ENCODE data around the gene MOSPD3.

- TF ChIP-seq POLR2AphosphoS5 (IDR thresholded peaks at IDR 0.05) (no peak), CTCF (IDR thresholded peaks at IDR 0.05) (no peak), POLR2A (IDR thresholded peaks at IDR 0.05) (no peak), EP300 (IDR thresholded peaks at IDR 0.05) (no peak)
Measured at GRCh38 chr7:100649826-100650565, 37.7 kb downstream of the MOSPD3 start.

Data from upper lobe of left lung (tissue), 4 donors.